Measurements from ENCODE around the gene TPSG1.

- TF ChIP-seq POLR2A (IDR thresholded peaks at IDR 0.05), result no peak
- TF ChIP-seq, protein P1, sequence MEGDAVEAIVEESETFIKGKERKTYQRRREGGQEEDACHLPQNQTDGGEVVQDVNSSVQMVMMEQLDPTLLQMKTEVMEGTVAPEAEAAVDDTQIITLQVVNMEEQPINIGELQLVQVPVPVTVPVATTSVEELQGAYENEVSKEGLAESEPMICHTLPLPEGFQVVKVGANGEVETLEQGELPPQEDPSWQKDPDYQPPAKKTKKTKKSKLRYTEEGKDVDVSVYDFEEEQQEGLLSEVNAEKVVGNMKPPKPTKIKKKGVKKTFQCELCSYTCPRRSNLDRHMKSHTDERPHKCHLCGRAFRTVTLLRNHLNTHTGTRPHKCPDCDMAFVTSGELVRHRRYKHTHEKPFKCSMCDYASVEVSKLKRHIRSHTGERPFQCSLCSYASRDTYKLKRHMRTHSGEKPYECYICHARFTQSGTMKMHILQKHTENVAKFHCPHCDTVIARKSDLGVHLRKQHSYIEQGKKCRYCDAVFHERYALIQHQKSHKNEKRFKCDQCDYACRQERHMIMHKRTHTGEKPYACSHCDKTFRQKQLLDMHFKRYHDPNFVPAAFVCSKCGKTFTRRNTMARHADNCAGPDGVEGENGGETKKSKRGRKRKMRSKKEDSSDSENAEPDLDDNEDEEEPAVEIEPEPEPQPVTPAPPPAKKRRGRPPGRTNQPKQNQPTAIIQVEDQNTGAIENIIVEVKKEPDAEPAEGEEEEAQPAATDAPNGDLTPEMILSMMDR (IDR thresholded peaks at IDR 0.05), result no peak
These were observed 6.8 kb downstream of the TPSG1 start for GRCh38 chr16:1218061-1218929.

All from heart left ventricle (tissue), 13 donors.